HG03354 (cell line): Measurements from ENCODE around the gene GUF1.
"Not testable (repeated sequence)": the region's sequence is repeated elsewhere in the genome, so short reads cannot be mapped to it uniquely, and the experiment has no call there.

Experiments used
- ATAC-seq: cut with Tn5 transposase; IDR thresholded peaks from one replicate; pipeline ENCODE4 v1.9.1; 2021; ENCODE audit warnings: mild to moderate bottlenecking; ENCODE audit not compliant: unreplicated experiment, poor library complexity, severe bottlenecking

GUF1 gene

DNA sequence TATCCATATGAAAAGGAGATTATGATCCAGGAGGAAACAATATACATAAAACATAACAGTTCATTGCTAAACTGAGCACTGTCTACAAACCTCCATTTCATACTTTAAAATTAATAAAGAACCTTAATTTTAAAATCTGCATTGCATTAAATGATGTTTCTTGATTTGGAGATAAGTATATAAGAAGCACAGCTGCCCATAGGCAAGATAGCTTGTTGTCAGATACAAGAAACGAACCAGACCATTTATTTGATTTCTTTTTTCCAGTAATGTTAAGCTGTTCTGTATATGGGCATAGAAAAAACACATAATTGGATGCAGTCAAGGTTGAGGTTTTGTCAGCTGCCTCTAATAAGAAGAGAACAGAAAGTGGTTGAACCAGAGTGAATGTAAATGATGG lies 6.4 kb downstream of the GUF1 start:
- no peak for ATAC-seq

DNA sequence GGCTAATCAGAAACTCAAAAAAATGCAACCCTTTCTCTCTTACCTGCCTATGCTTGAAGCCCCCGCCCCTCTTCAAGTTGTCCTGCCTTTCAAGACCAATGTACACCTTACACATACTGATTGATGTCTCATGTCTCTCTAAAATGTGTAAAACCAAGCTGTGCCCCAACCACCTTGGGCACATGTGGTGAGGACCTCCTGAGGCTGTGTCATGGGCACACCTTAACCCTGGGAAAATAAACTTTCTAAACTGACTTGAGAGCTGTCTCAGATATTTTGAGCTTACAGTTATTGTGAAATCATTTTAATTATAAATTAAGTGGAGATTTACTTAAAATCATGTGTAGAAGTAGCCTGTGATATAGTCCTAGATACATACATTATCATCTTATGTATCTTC lies 22.2 kb downstream of the GUF1 start:
- ATAC-seq, result no peak

DNA sequence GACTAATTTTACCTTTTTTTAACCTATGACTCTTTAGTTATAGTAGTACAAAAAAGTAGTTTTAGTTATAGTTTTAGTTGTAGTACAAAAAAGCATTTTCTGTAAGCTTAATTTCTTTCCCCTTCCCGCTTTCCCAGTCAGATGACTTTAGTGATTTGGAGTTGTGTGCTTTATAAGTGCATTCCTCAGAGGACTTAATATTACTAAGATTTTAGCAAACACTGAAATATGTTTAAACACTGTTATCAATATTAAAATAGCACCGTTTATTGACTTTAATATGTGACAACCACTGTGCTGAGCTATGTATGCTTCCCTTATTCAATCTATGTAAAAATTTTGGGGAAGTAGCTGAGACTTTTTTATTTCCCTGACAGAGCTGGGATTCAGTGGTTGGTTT lies 22.8 kb downstream of the GUF1 start:
- no peak for ATAC-seq

DNA sequence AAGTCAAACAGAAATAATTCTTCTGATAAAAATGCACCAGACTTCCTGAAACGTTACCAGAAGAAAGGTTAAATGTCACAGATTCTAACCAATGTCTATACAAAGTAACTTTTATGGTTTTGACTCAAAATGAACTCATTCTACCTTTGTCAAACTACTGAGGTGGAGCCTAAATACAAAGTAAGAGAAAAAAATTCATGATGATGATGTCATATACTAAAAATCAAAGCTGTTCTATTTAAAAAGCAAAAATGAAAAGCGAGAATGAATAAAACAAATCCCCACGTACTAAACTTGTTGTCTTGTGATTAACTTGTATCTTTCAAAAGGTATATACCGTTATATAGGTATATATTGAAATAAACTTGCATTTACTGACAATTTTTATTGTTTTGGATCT lies 26.5 kb downstream of the GUF1 start:
- no peak for ATAC-seq

DNA sequence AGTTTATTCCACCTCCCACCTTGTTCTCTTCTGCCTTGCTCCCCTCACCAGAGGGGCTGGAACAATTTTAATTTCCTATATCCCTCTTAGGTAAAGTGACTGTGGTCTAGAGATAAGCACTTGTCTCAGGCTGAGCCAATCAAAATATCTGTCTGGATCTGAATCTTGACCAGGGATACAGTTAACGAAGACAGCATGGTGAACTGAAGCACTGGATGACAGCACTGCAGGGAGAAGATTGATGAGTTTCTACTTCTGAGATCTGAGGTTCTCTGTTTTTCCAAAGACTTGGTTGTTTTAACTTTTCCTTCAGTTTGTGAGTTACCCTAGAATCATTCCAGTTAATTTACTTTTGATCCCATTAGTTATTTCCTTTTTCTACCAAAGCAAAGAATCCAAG lies 34.9 kb downstream of the GUF1 start:
- no peak for ATAC-seq

DNA sequence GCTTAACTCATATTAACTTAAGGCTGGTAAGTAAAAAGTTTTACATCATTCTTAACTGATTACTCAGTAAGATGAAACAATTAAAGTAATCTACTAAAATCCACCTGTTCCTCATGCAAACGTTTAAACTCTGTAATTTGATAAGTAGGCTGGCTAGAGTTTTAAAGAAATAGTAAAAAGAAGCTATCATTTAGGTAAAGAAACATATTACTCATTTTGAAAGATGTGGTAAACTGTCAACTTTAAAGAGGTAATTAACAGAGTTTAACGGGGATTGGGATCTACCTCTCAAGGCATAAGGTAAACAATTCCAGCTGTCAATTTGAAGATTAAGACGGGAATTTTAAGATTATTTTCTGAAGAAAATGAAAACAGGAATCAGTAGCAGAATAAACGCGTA lies 38.4 kb downstream of the GUF1 start:
- ATAC-seq, result no peak

DNA sequence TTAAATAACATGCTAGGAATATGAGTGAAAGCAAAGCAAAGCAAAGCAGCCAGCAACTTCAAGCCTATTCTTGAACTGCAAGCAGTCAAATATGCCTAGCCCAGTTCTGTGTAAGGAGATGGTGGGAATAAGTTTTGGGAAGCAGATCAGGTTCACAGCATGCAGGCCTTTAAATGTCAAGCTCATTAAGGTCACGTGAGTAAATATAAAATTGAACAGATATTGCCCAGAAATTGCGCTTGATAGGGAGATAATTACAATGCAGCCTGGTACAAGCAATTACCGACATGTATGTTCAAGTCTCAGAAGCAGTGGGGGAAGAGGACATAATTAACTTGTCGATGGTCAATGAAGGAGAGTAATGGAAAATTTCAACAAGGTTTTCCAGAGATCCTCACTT lies 42.2 kb downstream of the GUF1 start:
- no peak for ATAC-seq

DNA sequence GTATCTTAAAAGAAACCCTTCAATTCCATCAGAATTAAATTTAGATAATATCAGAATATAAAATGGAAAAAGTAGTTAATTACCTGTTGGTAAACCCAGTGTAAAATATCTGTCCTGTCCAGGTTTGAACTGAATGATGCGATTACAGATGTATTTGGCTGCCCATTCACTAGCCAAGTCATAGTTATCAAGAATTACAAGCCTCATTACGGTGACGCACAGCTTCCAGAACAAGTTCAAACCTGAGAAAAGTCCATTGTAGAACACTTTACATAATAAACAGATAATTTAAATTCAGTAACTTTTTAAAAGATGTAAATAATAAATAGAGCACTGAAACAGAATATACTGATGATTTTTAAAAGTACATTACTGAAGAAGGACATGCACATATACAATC lies 43.8 kb downstream of the GUF1 start:
- no peak for ATAC-seq

DNA sequence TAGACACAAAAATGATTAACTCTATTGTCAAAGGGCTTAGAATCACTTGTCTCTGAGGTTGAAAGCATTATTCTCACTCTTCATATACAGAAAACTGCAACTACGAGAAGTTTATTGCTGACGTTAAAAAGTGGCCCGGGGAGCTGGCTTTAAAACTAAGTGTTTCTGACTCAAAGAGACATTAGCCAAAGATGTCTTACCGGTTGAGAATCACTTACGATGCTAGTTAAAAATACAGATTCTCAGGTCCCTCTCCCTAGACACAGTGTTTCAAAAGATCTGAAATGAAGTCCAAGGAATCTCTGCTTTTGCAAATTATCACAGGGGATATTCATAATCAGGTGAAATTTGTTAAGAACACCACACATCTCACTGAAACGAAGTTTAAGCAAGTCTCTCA lies 46.9 kb downstream of the GUF1 start:
- ATAC-seq, result no peak

DNA sequence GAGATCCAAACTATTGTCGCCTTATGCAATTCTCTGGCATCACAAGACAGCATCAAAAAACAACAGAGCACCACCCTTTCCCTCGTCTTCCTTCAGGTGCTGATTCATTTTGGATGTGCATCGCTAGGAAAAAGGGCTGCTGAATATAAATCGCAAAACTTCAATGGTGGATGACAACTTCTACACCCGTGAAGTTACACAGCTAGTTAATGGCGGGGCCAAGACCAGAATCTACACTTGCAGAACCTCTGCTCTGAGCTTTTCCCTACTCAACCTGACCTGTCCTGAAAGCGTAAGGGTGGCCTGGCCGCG lies 47.5 kb downstream of the GUF1 start:
- no peak for ATAC-seq

DNA sequence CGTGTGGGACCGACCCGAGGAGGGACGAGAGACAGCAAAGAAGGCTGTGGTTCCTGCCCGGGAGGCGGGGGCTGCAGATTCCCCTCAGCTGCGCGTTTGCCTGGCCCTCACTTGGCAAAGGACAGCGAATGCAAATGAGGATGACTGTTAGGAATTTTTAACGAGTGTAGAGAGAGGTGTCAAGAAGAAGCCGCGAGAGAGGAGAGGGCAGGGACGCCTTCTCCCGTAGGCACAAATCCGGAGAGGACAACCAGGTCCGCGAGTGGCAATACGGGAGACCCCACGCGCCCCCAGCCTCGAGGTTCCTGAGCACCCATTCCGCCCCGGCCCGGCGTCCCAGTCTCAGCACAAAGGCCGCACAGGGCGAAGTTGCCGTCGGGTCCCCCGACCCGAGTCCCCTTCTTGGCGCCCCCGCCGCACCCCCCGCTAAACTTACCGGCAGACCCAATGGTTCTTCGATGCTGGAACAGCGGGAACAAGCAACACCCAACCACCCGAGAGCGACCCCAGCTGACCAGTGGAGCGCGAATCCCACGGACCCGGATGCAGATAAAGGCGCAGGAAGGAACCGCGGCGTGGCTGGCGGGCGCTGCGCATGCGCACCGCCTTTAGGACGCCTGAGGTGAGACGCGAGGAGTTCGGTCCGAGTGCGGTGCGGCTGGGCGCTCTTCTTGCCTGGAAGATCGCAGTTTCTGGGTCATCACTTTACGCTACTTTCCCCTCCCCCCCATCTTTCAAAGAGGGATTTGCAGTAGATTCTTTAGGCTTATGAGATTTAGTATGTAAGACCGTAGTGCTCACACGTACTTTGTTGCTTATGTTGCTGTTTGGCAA lies 48.0 kb downstream of the GUF1 start, which contains the start of gene GNPDA2:
Gene GNPDA2 (minus strand): TSS at position 519 of the 834 bp plus-strand sequence. CDS start 4,349 bp downstream, outside the sequence.
- ATAC-seq, result peak; percentile 93

DNA sequence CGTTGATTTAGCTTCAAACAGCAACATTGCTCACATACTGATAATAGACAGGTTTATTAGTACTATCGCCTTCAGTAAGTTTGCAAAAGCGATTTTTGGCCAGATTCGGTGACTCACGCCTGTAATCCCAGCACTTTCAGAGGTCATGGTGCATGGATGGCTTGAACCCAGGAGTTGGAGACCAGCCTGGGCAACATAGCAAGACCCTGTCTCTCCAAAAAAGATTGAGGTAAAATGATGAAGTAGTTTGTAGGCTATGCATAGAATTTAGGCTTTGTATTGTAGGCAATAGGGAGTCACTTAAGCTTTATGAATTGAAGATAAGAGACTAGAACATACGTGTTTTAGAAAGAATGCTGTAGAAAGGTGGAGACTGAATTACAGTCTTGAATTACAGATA lies 49.3 kb downstream of the GUF1 start:
- no peak for ATAC-seq

DNA sequence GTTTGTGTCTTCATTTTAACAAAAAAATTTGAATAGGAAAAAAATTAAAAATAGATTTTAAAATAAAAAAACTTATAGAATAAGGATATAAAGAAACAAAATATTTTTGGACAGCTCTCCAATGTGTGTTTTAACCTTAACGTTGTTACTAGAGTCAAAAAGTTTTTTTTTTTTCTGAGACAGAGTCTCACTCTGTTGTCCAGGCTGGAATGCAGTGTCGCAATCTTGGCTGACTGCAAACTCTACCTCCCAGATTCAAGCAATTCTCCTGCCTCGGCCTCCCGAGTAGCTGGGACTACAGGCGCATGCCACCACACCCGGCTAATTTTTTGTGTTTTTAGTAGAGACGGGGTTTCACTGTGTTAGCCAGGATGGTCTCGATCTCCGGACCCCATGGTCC lies 50.5 kb downstream of the GUF1 start:
- not testable (repeated sequence) for ATAC-seq

DNA sequence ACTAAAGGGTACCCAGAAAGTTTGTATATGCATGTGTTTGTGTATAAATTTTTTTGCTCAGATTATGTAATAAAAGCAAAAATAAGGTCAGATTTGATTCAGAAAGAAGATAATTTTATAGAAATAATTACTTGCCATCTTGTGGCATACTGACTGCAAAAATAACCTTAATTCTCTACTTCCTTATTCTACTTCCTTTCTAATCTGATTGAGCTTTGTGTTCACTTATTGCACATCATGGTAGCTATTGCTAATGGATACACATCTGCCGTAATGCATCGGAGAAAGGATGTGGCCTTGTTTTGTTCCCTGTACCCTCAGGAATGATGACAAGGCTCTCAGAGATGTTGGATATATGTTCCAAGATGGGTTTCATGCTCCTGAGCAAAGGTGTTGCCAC lies 58.7 kb downstream of the GUF1 start:
- ATAC-seq, result no peak

DNA sequence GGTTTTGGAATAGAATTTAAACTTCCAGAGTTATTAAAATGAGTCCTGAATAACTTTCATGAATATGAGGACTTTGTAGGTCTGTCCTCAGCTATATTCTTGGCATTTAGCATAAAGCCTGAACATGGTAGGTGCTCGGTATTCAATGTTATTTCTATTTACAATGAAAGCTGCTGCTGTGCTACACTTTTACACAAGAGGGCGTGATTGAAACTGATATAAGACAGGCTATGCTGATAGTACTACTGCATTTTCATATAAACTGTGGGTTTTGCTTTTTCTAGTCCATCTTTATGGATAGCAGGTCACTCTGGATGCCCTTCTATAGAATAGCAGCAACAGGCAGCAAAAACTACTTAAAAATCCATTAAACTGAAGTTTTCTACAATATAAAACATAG lies 60.4 kb downstream of the GUF1 start:
- ATAC-seq, result no peak

DNA sequence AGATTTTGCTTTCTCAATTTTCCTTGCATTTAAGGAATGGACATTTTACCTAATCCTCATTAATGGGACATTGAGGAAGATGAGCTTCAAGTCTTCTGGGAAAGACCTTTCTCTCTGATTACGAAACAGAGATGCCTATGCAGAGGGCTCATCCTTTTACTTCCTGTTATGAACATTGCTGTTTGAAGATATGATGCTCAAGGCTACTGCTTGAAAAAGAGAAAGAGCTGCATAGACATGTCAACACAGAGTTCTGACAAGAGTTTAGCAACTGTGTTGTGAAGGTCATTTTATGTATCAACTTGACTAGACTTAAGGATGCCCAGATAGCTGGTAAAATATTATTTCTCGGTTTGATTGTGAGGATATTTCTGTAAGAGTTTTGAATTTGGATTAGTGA lies 62.0 kb downstream of the GUF1 start:
- ATAC-seq, result no peak
